CD8-positive, alpha-beta memory T cell (primary cell): Measurements from ENCODE around the gene RBAK. TPM values are rescaled to one million over a fixed set of nuclear protein-coding genes. Genes with fewer than 3 reads are reported as not detected.
"Not testable (repeated sequence)": the region's sequence is repeated elsewhere in the genome, so short reads cannot be mapped to it uniquely, and the experiment has no call there.

ENCODE experiments used
- CTCF ChIA-PET: fragments of 350-600 bp; sonication (Branson Sonifier 250); formaldehyde crosslinking; loops from one replicate; lab custom pipeline; 2021; ENCODE audit warnings: antibody characterized with exemption; lab: Charles Lee
- POLR2A ChIA-PET: fragments of 350-600 bp; sonication (Branson Sonifier 250); formaldehyde crosslinking; loops from one replicate; lab custom pipeline; 2021; ENCODE audit warnings: antibody characterized with exemption; lab: Charles Lee
- DNase-seq, 5 donors: peaks; one replicate each; pipeline versions ENCODE4 v3.0.0 to v3.0.0-alpha.2; 2020 to 2022; ENCODE audit warnings: mixed read lengths in 1 of 5
- H3K27ac ChIP-seq: one replicate; pipeline ENCODE4 v1.7.0; 2013; ENCODE audit warnings: low read depth, mild to moderate bottlenecking, low read length, moderate library complexity
- H3K27me3 ChIP-seq: 2 replicates; pipeline ENCODE4 v1.7.0; 2013; ENCODE audit warnings: low read length, mild to moderate bottlenecking; ENCODE audit not compliant: insufficient read depth, poor library complexity, severe bottlenecking
- H3K36me3 ChIP-seq: 2 replicates; pipeline ENCODE4 v1.7.0; 2013; ENCODE audit warnings: mild to moderate bottlenecking, low read length, moderate library complexity; ENCODE audit not compliant: insufficient read depth
- H3K4me1 ChIP-seq: 2 replicates; pipeline ENCODE4 v1.7.0; 2013; ENCODE audit warnings: mild to moderate bottlenecking, low read length, moderate library complexity; ENCODE audit not compliant: insufficient read depth
- H3K4me3 ChIP-seq: 2 replicates; pipeline ENCODE4 v1.7.0; 2013; ENCODE audit warnings: mild to moderate bottlenecking, low read length
- H3K9me3 ChIP-seq: 2 replicates; pipeline ENCODE4 v1.7.0; 2013; ENCODE audit warnings: mild to moderate bottlenecking, low read length
- H3K27ac Mint-ChIP-seq, 8 donors: one replicate each; pipeline ENCODE4 v1.8.0; 2020 to 2021; ENCODE audit warnings: mixed read lengths in 8 of 8, mild to moderate bottlenecking in 6 of 8, inconsistent platforms in 3 of 8, moderate library complexity in 3 of 8
- H3K27me3 Mint-ChIP-seq, 2 donors: one replicate each; pipeline ENCODE4 v1.8.0; 2020 to 2021; ENCODE audit warnings: mixed read lengths in 2 of 2, mild to moderate bottlenecking in 1 of 2, moderate library complexity in 1 of 2
- H3K36me3 Mint-ChIP-seq, 3 donors: one replicate each; pipeline ENCODE4 v1.8.0; 2020 to 2021; ENCODE audit warnings: mixed read lengths in 3 of 3, inconsistent platforms in 1 of 3, mild to moderate bottlenecking in 1 of 3
- H3K4me1 Mint-ChIP-seq, 3 donors: one replicate each; pipeline ENCODE4 v1.8.0; 2020 to 2021; ENCODE audit warnings: mixed read lengths in 3 of 3, inconsistent platforms in 1 of 3, mild to moderate bottlenecking in 1 of 3
- H3K4me3 Mint-ChIP-seq, 7 donors: one replicate each; pipeline ENCODE4 v1.8.0; 2020 to 2021; ENCODE audit warnings: mixed read lengths in 7 of 7, mild to moderate bottlenecking in 6 of 7, moderate library complexity in 4 of 7, inconsistent platforms in 2 of 7
- H3K9me3 Mint-ChIP-seq, 5 donors: one replicate each; pipeline ENCODE4 v1.8.0; 2020 to 2022; ENCODE audit warnings: mixed read lengths in 5 of 5, mild to moderate bottlenecking in 3 of 5, moderate library complexity in 2 of 5, inconsistent platforms in 1 of 5
- polyA plus RNA-seq: library from polyadenylated mRNA; unstranded; fragments of 300-500 nt; fragmentation: Illumina TruSeq; gene quantifications from one replicate; pipeline ENCODE4 v1.2.3, GENCODE V29; 2021
- total RNA-seq, 2 experiments: library from RNA; stranded (reverse); gene quantifications; one replicate each; pipeline ENCODE4 v1.2.3, GENCODE V29; 2021

RBAK gene
- total and polyA plus RNA-seq, 3 experiments from 2014 or later = 4.2 to 9.6 (median 9.3) TPM

DNA sequence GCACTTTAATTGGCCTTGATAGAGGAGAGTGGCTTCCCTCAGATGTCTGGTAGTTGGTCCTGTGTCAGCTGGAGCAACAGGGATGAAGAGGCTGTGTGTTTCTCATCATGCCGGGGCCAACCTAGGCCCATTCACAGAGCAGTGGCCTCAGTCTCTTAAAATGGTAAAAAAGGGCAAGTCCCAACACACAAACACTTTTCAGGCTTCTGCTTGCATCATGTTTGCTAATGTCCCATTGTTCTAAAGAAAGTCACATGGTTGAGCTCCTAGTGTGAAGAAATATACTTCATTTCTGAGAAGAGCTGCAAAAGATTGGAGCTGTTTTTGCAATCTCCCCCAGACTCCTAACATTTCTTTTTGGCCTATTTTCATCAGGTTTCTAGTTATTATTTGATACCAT is 40.6 kb upstream of the RBAK start:
- DNase-seq = no peak
- H3K36me3 Mint-ChIP-seq = peaks cover 19 to 62% (median 21%) of the 10 kb centered on the region in 3 donors
- no peak overlapping the region for H3K4me3 ChIP-seq
- no peaks in the 10 kb centered on the region for H3K4me1 ChIP-seq
- no peaks in the 10 kb centered on the region for H3K27me3 Mint-ChIP-seq
- H3K36me3 ChIP-seq = no peaks in the 10 kb centered on the region
- H3K27ac ChIP-seq = no peak overlapping the region
- no peak overlapping the region for H3K4me3 Mint-ChIP-seq
- POLR2A ChIA-PET = no interaction called here
- no peak overlapping the region for H3K27ac Mint-ChIP-seq
- CTCF ChIA-PET = no interaction called here
- H3K4me1 Mint-ChIP-seq = peaks cover 2 to 3% (median 2%) of the 10 kb centered on the region in 3 donors
- H3K9me3 ChIP-seq = no peaks in the 10 kb centered on the region
- no peaks in the 10 kb centered on the region for H3K27me3 ChIP-seq
- no peaks in the 10 kb centered on the region for H3K9me3 Mint-ChIP-seq

DNA sequence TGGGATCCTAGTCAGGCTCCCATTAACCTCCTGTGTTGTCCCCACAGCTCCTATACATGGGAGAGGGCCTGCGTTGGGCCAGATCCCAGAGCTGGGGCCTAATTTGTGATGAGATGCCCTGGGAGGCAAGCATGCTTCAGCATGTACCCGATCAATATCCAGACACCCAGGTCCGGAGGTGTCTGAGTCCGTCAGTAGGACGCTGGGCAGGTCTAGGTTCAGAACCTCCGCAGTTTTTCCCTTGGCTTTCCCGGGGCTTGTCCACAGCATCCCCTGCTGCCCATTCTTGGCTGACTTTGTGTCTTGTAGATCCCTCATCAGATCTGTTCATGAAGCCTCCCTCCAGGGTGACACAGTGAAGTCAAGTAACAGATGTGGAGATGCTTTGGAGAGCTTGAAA is 32.7 kb upstream of the RBAK start:
- H3K27ac ChIP-seq = no peak overlapping the region
- Mint-ChIP-seq H3K27ac (no peak overlapping the region), H3K36me3 (peaks cover 11 to 38% (median 33%) of the 10 kb centered on the region in 3 donors), H3K9me3 (no peaks in the 10 kb centered on the region), H3K4me1 (no peaks in the 10 kb centered on the region), H3K27me3 (no peaks in the 10 kb centered on the region), H3K4me3 (no peak overlapping the region)
- no peaks in the 10 kb centered on the region for H3K27me3 ChIP-seq
- no peaks in the 10 kb centered on the region for H3K4me1 ChIP-seq
- DNase-seq = no peak
- ChIA-PET POLR2A (no interaction called here), CTCF (no interaction called here)
- no peak overlapping the region for H3K4me3 ChIP-seq
- H3K36me3 ChIP-seq = no peaks in the 10 kb centered on the region
- H3K9me3 ChIP-seq = no peaks in the 10 kb centered on the region

DNA sequence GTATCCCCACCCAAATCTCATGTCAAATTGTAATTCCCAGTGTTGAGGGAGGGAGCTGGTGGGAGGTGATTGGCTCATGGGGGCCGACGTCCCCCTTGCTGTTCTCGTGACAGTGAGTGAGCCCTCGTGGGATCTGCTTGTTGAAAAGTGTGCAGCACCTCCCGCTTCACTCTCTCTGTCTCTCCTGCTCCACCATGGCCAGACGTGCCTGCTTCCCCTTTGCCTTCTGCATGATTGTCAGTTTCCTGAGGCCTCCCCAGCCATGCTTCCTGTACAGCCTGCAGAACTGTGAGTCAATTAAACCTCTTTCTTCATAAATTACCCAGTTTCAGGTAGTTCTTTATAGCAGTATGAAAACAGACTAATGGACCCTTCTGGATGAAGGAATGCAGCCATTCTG is 29.7 kb upstream of the RBAK start:
- H3K4me1 Mint-ChIP-seq, H3K36me3 ChIP-seq, H3K27me3 Mint-ChIP-seq, DNase-seq, H3K27ac Mint-ChIP-seq, CTCF ChIA-PET, H3K4me3 Mint-ChIP-seq, H3K9me3 ChIP-seq, H3K4me1 ChIP-seq, H3K9me3 Mint-ChIP-seq, H3K27ac ChIP-seq, H3K4me3 ChIP-seq, H3K27me3 ChIP-seq, POLR2A ChIA-PET: not testable (repeated sequence)
- H3K36me3 Mint-ChIP-seq = peaks cover 4 to 26% (median 25%) of the 10 kb centered on the region in 3 donors

DNA sequence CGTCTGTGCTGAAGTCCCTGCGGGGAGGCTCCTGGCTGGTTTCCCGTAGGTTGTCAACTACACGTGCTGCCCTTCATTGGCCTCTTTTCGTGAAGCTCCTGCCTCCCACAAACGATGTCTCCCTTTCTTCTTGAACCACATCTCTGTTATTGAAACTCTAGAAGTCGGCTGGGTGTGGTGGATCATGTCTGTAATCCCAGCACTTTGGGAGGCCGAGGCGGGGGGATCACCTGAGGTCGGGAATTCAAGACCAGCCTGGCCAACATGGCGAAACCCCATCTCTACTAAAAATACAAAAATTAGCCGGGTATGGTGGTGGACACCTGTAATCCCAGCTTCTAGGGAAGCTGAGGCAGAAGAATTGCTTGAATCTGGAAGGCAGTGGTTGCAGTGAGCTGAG is 28.0 kb upstream of the RBAK start:
- CTCF ChIA-PET, H3K4me3 ChIP-seq, H3K4me1 Mint-ChIP-seq, H3K4me3 Mint-ChIP-seq, H3K27ac ChIP-seq, H3K27ac Mint-ChIP-seq, H3K27me3 Mint-ChIP-seq, H3K4me1 ChIP-seq, H3K27me3 ChIP-seq, H3K9me3 Mint-ChIP-seq, DNase-seq, H3K9me3 ChIP-seq, POLR2A ChIA-PET, H3K36me3 ChIP-seq: not testable (repeated sequence)
- peaks cover 6 to 26% (median 25%) of the 10 kb centered on the region in 3 donors for H3K36me3 Mint-ChIP-seq

DNA sequence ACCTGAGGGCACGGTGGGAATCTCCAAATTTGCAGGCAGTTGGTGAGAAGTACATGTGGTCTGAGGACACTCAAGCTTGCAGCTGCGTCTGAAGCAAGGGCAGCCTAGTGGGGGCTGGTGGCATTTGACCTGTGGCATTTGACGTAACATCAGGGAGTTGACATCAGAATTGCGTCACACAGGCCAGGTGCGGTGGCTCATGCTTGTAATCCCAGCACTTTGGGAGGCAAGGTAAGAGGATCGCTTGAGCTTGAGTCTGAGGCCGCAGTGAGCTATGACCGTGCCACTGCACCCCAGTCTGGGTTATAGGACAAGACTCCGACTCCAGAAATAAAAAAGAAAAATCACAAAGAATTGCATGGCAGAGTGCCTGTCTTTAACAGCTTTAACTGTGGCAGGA is 25.6 kb upstream of the RBAK start:
- H3K4me1 ChIP-seq = no peaks in the 10 kb centered on the region
- Mint-ChIP-seq H3K36me3 (peaks cover 10 to 38% (median 37%) of the 10 kb centered on the region in 3 donors), H3K4me1 (no peaks in the 10 kb centered on the region), H3K4me3 (no peak overlapping the region), H3K9me3 (peaks cover 0 to 6% (median 3%) of the 10 kb centered on the region in 5 donors), H3K27me3 (no peaks in the 10 kb centered on the region), H3K27ac (no peak overlapping the region)
- POLR2A ChIA-PET = no interaction called here
- DNase-seq = no peak
- CTCF ChIA-PET = no interaction called here
- no peak overlapping the region for H3K27ac ChIP-seq
- no peak overlapping the region for H3K4me3 ChIP-seq
- H3K9me3 ChIP-seq = no peaks in the 10 kb centered on the region
- H3K27me3 ChIP-seq = no peaks in the 10 kb centered on the region
- no peaks in the 10 kb centered on the region for H3K36me3 ChIP-seq

DNA sequence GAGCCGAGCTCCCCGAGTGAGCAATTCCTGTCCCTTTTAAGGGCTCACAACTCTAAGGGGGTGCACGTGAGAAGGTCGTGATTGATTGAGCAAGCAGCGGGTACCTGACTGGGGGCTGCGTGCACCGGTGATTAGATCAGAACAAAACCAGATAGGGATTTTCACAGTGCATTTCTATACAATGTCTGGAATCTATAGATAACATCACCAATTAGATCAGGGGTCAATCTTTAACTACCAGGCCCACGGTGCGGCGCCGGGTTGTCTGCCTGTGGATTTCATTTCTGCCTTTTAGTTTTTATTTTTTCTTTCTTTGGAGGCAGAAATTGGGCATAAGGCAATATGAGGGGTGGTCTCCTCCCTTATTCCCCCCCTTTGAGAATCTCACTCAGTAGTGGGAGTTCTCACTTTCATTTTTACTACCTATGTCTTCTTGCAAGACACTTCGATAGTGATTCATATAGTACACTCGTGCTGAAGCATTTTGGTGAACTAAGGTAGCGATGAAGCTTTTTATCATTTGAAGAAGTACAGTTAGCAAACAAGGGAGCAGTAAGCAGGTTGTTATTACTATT is 24.6 kb upstream of the RBAK start:
- H3K27ac ChIP-seq, H3K4me1 ChIP-seq, H3K27ac Mint-ChIP-seq, H3K4me3 ChIP-seq, POLR2A ChIA-PET, DNase-seq, H3K9me3 ChIP-seq, CTCF ChIA-PET, H3K4me1 Mint-ChIP-seq, H3K27me3 ChIP-seq, H3K36me3 ChIP-seq, H3K4me3 Mint-ChIP-seq, H3K27me3 Mint-ChIP-seq, H3K9me3 Mint-ChIP-seq: not testable (repeated sequence)
- H3K36me3 Mint-ChIP-seq = peaks cover 10 to 43% (median 42%) of the 10 kb centered on the region in 3 donors

DNA sequence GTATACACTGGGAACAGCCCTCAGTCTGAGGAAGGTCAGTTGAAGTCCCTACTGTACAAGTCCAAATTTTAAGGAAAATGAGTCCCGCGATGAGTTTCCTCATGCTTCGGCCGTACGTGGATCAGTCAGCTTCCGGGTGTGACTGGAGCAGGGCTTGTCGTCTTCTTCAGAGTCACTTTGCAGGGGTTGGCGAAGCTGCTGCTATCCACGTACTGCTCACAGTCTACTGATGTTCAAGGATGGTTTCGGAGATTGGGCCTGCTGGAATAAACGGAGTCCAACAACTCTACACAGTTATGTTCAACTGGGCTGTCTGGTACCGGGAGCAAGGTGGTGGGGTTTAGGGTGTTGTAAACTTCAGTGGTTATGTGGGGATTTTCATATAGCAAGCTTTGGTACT is 22.0 kb upstream of the RBAK start:
- H3K9me3 ChIP-seq, H3K4me3 Mint-ChIP-seq, DNase-seq, H3K4me1 ChIP-seq, CTCF ChIA-PET, H3K36me3 ChIP-seq, H3K27me3 Mint-ChIP-seq, H3K4me3 ChIP-seq, H3K27me3 ChIP-seq, POLR2A ChIA-PET, H3K27ac Mint-ChIP-seq, H3K4me1 Mint-ChIP-seq, H3K27ac ChIP-seq: not testable (repeated sequence)
- Mint-ChIP-seq H3K9me3 (peaks cover 5 to 14% (median 11%) of the 10 kb centered on the region in 5 donors), H3K36me3 (peaks cover 19 to 57% (median 48%) of the 10 kb centered on the region in 3 donors)

DNA sequence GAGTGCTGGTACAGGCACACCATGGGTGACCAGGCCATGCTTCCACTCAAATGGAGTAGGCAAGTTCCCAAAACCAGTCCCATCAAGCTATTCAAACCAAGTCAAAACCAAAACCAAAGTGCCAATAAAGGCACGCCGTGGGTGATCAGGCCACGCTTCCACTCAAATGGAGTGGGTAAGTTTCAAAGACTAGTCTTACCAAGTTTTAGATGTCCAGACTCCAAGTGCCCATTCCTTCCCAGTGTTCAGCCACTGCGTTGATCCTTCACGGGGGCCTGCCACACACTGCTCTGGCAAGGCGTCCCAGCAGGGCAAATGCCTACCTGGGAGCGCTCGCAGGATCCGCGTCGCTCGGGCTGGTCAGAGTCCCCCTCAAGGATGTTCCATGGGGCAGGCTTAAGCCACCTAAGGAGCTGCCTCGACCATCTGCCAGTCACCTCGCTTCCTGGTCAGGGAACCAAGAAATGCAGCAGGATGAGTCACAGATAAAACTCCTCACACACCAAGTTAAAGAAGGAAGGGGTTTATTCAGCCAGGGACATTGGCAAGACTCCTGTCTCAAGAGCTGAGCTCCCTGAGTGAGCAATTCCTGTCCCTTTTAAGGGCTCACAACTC is 17.8 kb upstream of the RBAK start:
- POLR2A ChIA-PET = not testable (repeated sequence)

More for the DNA sequence above, 17.8 kb upstream of the RBAK start:
- not testable (repeated sequence) for DNase-seq, H3K27ac ChIP-seq, H3K36me3 ChIP-seq, H3K4me1 Mint-ChIP-seq, H3K27ac Mint-ChIP-seq, H3K4me3 Mint-ChIP-seq, H3K4me1 ChIP-seq, H3K4me3 ChIP-seq, H3K27me3 Mint-ChIP-seq, H3K27me3 ChIP-seq, H3K9me3 ChIP-seq, H3K9me3 Mint-ChIP-seq
- peaks cover 14 to 29% (median 27%) of the 10 kb centered on the region in 3 donors for H3K36me3 Mint-ChIP-seq
- CTCF ChIA-PET = interaction anchor here (2.9 kb wide), 1 partner anchor 54 kb away, joined by 10 read pairs; no protein-coding TSS in a partner anchor
